Astrocyte (in vitro differentiated cells and primary cell): Measurements from ENCODE around the gene MED27. TPM values are rescaled to one million over a fixed set of nuclear protein-coding genes. Genes with fewer than 3 reads are reported as not detected.

Source experiments
- DNase-seq: peaks from one replicate; pipeline ENCODE4 v3.0.0-alpha.2; 2010; ENCODE audit warnings: low read depth
- FAIRE-seq: peaks from 2 replicates; lab custom pipeline; 2011; peaks lifted over from hg19 to GRCh38; lab: Jason Lieb, UNC
- H2AFZ ChIP-seq: 2 replicates; pipeline ENCODE4 v1.6.0; 2012; ENCODE audit warnings: low read depth, low read length, inconsistent platforms
- H3K27ac ChIP-seq: 2 replicates; pipeline ENCODE4 v1.5.1; 2011; ENCODE audit warnings: low read depth, low read length, inconsistent platforms
- H3K27me3 ChIP-seq: 2 replicates; pipeline ENCODE4 v1.6.0; 2011; ENCODE audit warnings: low read length, inconsistent platforms; ENCODE audit not compliant: insufficient read depth
- H3K36me3 ChIP-seq: 2 replicates; pipeline ENCODE4 v1.5.1; 2011; ENCODE audit warnings: low read length, inconsistent platforms; ENCODE audit not compliant: insufficient read depth
- H3K4me1 ChIP-seq: 2 replicates; pipeline ENCODE4 v1.5.1; 2011; ENCODE audit warnings: low read length, inconsistent platforms; ENCODE audit not compliant: insufficient read depth
- H3K4me2 ChIP-seq: 2 replicates; pipeline ENCODE4 v1.6.0; 2012; ENCODE audit warnings: low read length, inconsistent platforms
- H3K4me3 ChIP-seq: 2 replicates; pipeline ENCODE4 v1.5.1; 2011; ENCODE audit warnings: low read depth, mild to moderate bottlenecking, low read length, inconsistent platforms; ENCODE audit not compliant: insufficient read depth
- H3K79me2 ChIP-seq: 2 replicates; pipeline ENCODE4 v1.6.0; 2012; ENCODE audit warnings: mild to moderate bottlenecking, low read length, inconsistent platforms; ENCODE audit not compliant: insufficient read depth
- H3K9ac ChIP-seq: 2 replicates; pipeline ENCODE4 v1.6.0; 2012; ENCODE audit warnings: mild to moderate bottlenecking, low read length, inconsistent platforms
- H3K9me3 ChIP-seq: 2 replicates; pipeline ENCODE4 v1.5.1; 2012; ENCODE audit warnings: low read depth, mild to moderate bottlenecking, low read length, inconsistent platforms; ENCODE audit not compliant: insufficient read depth
- H4K20me1 ChIP-seq: 2 replicates; pipeline ENCODE4 v1.6.0; 2012; ENCODE audit warnings: low read length, inconsistent platforms; ENCODE audit not compliant: insufficient read depth
- H3K27ac Mint-ChIP-seq: one replicate; pipeline ENCODE4 v1.8.0; 2021; ENCODE audit warnings: mild to moderate bottlenecking, mixed read lengths; ENCODE audit not compliant: unreplicated experiment
- H3K27me3 Mint-ChIP-seq: one replicate; pipeline ENCODE4 v1.8.0; 2021; ENCODE audit warnings: low read depth, mixed read lengths; ENCODE audit not compliant: unreplicated experiment
- H3K36me3 Mint-ChIP-seq: one replicate; pipeline ENCODE4 v1.8.0; 2021; ENCODE audit warnings: low read depth, mixed read lengths; ENCODE audit not compliant: unreplicated experiment
- H3K4me1 Mint-ChIP-seq: one replicate; pipeline ENCODE4 v1.8.0; 2021; ENCODE audit warnings: low read depth, mixed read lengths; ENCODE audit not compliant: unreplicated experiment
- H3K4me3 Mint-ChIP-seq: one replicate; pipeline ENCODE4 v1.8.0; 2021; ENCODE audit warnings: mild to moderate bottlenecking, moderate library complexity, mixed read lengths; ENCODE audit not compliant: unreplicated experiment
- H3K9me3 Mint-ChIP-seq: one replicate; pipeline ENCODE4 v1.8.0; 2021; ENCODE audit warnings: mild to moderate bottlenecking, mixed read lengths; ENCODE audit not compliant: unreplicated experiment
- EZH2 ChIP-seq: IDR thresholded peaks from 2 replicates; pipeline ENCODE4 v1.6.1; 2012; ENCODE audit warnings: mild to moderate bottlenecking, low read length, inconsistent platforms; ENCODE audit not compliant: insufficient read depth
- total RNA-seq: library from RNA; stranded (reverse); gene quantifications from 2 replicates; pipeline ENCODE4 v1.2.1, GENCODE V29; 2021
- TF ChIP-seq, protein P1 (sequence below): IDR thresholded peaks from 2 replicates; pipeline ENCODE4 v1.5.1; 2011; ENCODE audit warnings: low read depth, mild to moderate bottlenecking, inconsistent platforms, low read length, moderate library complexity; ENCODE audit not compliant: insufficient read depth

The MED27 gene
- total RNA-seq, 1 donor from 2014 or later = 26.9 TPM

DNA sequence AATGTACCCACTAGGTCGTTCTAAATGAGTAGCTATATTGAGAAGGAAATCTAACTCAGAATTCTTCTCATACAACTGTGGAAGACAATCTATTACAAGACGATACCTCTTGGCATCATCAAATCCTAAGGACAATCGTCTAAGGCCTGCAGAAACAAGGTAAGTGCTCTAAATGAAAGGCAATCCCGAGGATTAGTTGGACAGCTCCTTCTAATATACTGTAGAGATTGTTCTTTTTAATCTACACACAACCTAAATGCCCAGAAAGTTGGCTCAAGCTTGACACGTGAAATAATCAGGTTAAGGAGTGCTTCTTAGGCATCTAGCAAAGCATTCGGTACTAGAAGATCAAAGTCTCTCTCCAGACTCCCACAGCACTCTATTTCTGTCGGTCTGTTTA lies 55.1 kb downstream of the MED27 start:
- peaks cover 47% of the 10 kb centered on the region for H3K4me1 Mint-ChIP-seq
- H3K27me3 Mint-ChIP-seq = no peaks in the 10 kb centered on the region
- DNase-seq (no peak), FAIRE-seq (no peak)
- H3K4me3 Mint-ChIP-seq = no peak overlapping the region
- H3K79me2 ChIP-seq = peaks cover 67% of the 10 kb centered on the region
- no peak overlapping the region for H2AFZ ChIP-seq
- no peaks in the 10 kb centered on the region for H3K9me3 ChIP-seq
- H3K9me3 Mint-ChIP-seq = no peaks in the 10 kb centered on the region
- no peak overlapping the region for H3K4me3 ChIP-seq
- TF ChIP-seq, protein P1, sequence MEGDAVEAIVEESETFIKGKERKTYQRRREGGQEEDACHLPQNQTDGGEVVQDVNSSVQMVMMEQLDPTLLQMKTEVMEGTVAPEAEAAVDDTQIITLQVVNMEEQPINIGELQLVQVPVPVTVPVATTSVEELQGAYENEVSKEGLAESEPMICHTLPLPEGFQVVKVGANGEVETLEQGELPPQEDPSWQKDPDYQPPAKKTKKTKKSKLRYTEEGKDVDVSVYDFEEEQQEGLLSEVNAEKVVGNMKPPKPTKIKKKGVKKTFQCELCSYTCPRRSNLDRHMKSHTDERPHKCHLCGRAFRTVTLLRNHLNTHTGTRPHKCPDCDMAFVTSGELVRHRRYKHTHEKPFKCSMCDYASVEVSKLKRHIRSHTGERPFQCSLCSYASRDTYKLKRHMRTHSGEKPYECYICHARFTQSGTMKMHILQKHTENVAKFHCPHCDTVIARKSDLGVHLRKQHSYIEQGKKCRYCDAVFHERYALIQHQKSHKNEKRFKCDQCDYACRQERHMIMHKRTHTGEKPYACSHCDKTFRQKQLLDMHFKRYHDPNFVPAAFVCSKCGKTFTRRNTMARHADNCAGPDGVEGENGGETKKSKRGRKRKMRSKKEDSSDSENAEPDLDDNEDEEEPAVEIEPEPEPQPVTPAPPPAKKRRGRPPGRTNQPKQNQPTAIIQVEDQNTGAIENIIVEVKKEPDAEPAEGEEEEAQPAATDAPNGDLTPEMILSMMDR = no peak
- no peak for TF ChIP-seq EZH2
- no peak overlapping the region for H3K9ac ChIP-seq
- no peak overlapping the region for H3K27ac Mint-ChIP-seq
- peaks cover 23% of the 10 kb centered on the region for H3K4me1 ChIP-seq
- H3K4me2 ChIP-seq = no peak overlapping the region
- H3K27me3 ChIP-seq = no peaks in the 10 kb centered on the region
- no peaks in the 10 kb centered on the region for H3K36me3 ChIP-seq
- H3K27ac ChIP-seq = no peak overlapping the region
- H4K20me1 ChIP-seq = peaks cover 98% of the 10 kb centered on the region
- no peaks in the 10 kb centered on the region for H3K36me3 Mint-ChIP-seq

DNA sequence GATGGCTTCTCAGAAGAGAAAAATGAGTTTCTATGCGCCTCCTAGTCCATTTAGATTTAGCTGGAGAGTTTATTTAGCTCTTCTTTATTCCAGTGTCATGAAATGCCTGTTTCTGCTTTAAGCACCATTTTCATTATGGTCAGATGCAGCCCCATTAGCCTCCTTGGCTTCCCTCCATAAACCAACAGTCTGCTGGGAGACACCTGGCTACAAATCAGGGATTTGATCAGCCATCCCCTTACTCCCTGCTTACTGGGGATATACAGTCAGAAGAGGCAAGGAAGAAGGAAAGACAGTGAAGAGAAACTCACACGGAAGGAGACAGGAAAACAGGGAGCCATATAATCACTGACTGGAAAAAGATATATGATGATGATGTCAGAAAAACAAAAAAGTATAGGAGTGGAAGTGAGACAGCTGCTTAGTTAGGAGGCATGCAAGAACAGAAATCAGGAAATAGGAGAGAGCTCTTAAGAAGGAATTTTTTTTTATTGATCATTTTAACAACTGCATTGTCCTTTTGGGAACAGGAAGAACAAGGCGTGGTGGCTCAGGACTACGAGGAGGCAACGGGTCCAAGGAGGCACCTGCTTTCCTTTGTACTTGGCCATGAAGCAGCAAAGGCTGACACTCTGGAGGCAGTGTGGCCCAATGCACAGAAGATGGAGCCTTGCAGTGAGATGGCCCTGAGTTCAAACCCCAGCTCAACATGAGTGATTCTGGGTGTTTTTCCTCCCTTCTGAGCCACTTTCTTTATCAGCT lies 56.1 kb downstream of the MED27 start:
- Mint-ChIP-seq H3K4me3 (peak overlapping the region; percentile 68), H3K27ac (no peak overlapping the region), H3K4me1 (peaks cover 44% of the 10 kb centered on the region), H3K9me3 (no peaks in the 10 kb centered on the region), H3K36me3 (no peaks in the 10 kb centered on the region), H3K27me3 (no peaks in the 10 kb centered on the region)
- Histone ChIP-seq H3K4me3 (no peak overlapping the region), H3K9me3 (no peaks in the 10 kb centered on the region), H3K79me2 (peaks cover 60% of the 10 kb centered on the region), H4K20me1 (peaks cover 98% of the 10 kb centered on the region), H2AFZ (no peak overlapping the region), H3K9ac (no peak overlapping the region), H3K27me3 (no peaks in the 10 kb centered on the region), H3K36me3 (no peaks in the 10 kb centered on the region), H3K27ac (no peak overlapping the region), H3K4me2 (no peak overlapping the region), H3K4me1 (peaks cover 23% of the 10 kb centered on the region)
- DNase-seq = no peak
- FAIRE-seq = no peak
- no peak for TF ChIP-seq EZH2
- TF ChIP-seq, protein P1 = no peak

DNA sequence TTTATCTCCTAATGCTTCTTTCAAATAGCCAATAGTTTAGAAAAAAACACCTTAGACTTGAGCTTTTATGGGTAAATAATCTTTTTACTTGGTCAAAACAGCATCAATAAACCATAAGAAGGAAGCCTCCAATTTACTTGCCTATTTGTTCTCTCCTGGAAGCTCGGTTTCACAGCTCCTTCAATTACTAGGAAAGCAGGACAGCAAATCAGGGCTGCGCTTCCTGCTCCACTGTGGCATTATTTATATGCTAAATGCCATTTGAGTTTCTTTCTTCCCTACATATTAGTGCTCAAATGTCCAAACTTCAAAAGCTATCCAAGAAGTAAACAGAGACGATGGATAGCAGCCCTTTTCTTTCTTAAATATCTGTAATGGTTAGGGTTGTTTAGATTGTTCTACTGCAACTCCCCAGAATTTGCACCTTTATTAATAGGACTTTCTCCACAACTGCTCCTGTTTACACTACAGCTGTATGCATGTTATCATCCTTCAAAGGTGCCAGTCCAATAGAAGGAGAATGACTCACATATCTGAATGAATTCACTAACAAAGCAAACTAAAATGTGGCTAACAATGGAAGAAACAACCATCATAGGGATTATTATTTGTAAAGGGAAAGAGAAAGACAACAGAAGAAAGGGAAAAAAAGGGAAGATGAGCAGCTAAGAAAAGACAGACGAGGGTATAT lies 58.7 kb downstream of the MED27 start:
- TF ChIP-seq EZH2 = no peak
- TF ChIP-seq, protein P1 = no peak
- Histone ChIP-seq H3K4me1 (peaks cover 1% of the 10 kb centered on the region), H3K4me2 (no peak overlapping the region), H3K9ac (no peak overlapping the region), H3K36me3 (no peaks in the 10 kb centered on the region), H3K27me3 (no peaks in the 10 kb centered on the region), H3K79me2 (peaks cover 61% of the 10 kb centered on the region), H4K20me1 (peaks cover 98% of the 10 kb centered on the region), H3K27ac (no peak overlapping the region), H3K4me3 (no peak overlapping the region), H2AFZ (no peak overlapping the region), H3K9me3 (no peaks in the 10 kb centered on the region)
- no peak overlapping the region for H3K27ac Mint-ChIP-seq
- DNase-seq (no peak), FAIRE-seq (no peak)
- H3K4me1 Mint-ChIP-seq = peaks cover 27% of the 10 kb centered on the region
- H3K9me3 Mint-ChIP-seq = no peaks in the 10 kb centered on the region
- no peaks in the 10 kb centered on the region for H3K36me3 Mint-ChIP-seq
- H3K27me3 Mint-ChIP-seq = no peaks in the 10 kb centered on the region
- no peak overlapping the region for H3K4me3 Mint-ChIP-seq
